Stimulated activated CD8-positive, alpha-beta memory T cell treated with anti-CD3 and anti-CD28 coated beads, Interleukin-4, amount 100 ng/mL, for 48 hours (primary cell): Measurements from ENCODE around the gene BOK.
"Not testable (repeated sequence)": the region's sequence is repeated elsewhere in the genome, so short reads cannot be mapped to it uniquely, and the experiment has no call there.

Experiments
- DNase-seq: peaks from one replicate; pipeline ENCODE4 v3.0.0-alpha.2; 2020

The BOK gene

DNA sequence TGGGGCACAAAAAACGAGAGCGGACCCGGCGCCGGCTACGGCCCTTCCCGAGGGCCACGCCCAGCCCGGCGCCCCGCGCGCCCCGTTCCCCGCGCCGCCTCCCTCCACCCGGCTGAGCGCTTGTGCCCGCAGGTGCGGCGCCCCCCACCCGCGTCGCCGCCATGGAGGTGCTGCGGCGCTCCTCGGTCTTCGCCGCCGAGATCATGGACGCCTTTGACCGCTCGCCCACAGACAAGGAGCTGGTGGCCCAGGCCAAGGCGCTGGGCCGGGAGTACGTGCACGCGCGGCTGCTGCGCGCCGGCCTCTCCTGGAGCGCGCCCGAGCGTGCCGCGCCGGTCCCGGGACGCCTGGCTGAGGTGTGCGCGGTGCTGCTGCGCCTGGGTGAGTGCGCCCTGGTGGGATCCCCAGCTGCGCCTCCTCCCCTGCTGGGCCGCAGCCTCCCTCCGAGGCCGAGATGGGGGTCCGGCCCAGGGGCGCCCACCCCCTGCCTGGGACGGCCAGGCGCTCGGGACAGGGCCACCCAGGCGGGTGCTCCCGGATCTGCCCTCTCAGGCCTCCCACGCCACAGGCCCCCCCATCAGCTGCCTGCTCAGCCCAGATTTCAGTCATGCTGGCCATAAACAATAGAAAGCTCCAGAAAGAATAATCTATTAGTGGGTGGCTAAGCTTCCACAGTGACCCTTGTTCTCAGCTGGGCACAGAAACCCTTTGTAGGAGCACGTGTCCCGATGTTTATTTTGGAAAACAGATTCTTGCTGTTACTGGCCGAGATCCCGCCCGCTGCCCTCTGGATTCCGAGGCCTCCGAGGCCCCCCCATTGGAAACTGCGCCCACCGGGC, 997 bp downstream of the BOK start:
- DNase-seq = no peak

DNA sequence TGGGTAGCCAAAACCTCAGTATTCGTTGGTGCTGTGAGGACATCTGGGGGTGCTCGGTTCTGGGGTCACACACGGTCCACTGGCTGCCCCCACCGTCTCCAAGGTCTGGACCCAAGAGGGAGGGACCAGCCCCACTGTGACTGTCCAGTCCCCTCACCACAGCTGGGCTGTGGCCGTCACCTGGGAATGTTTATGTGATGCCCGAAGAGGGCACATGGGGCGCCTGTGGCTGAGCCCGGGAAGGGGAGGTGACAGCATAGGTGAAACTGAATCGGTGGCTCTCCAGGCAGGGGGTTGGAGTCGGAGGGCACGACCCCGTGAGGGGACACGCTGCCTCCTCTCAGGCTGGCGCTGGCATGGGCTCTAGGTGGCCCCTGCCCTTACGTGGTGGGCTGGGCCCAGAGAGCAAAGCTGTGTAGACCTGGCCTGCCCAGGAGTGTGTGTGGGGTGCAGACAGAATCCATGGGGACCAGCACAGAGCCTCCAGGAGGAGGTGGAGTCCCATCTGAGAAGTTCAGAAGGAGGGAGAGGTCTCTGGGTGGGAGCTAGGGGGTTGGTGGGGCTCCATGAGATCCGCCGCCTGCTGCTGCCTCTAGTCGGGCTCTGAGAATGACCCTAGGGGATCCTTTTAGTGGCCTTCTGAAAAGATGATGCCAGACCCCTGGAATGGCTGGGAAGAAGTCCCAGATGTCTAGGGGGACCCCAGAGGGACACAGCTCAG, 1.8 kb downstream of the BOK start:
- DNase-seq = no peak

DNA sequence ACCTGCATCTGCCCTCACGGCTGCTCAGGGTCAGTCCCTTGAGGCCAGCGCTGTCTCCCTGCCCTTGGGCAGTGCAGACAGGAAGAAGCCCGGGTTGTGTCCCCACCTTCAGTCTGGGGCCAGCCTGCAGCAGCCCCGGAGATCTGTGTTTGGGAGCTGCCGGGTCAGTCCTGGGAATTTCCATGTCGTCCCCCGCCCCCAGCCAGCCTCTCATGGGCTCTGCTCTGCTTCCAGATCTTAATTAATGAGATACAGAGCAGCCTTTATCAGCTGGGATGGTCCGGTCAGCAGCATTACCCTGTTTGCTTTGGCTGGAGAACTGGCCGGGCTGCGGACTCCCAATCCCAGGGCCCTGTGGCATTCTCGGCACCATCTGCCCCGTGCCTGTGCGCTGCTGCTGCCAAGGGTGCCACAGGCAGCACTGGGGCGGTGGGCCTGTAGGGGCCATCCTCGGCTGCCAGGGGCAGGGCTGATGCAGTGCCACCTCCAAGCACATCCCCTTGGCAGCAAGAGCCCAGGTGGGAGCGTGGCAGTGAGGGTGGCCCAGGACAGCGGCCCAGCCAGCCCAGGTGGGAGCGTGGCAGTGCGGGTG, 2.4 kb downstream of the BOK start:
- DNase-seq = no peak

DNA sequence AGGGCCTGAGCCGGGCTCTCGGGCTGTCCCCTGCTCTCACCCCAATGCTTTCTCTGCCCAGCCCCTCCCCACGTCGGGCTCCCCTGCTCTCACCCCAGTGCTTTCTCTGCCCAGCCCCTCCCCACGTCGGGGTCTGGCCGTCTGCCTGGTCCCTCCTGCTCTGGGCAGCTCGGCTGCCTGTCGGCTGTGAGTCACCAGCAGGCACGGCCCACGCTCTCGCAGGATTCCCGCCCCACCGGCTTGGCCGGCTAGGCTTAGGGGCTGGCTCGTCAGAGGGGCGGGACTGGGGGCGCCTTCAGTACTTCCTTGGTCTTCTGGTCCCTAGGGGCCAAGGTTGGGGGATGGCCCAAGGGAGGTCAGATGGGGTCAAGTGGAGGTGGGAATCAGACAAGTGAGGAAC, 3.3 kb downstream of the BOK start:
- no peak for DNase-seq

DNA sequence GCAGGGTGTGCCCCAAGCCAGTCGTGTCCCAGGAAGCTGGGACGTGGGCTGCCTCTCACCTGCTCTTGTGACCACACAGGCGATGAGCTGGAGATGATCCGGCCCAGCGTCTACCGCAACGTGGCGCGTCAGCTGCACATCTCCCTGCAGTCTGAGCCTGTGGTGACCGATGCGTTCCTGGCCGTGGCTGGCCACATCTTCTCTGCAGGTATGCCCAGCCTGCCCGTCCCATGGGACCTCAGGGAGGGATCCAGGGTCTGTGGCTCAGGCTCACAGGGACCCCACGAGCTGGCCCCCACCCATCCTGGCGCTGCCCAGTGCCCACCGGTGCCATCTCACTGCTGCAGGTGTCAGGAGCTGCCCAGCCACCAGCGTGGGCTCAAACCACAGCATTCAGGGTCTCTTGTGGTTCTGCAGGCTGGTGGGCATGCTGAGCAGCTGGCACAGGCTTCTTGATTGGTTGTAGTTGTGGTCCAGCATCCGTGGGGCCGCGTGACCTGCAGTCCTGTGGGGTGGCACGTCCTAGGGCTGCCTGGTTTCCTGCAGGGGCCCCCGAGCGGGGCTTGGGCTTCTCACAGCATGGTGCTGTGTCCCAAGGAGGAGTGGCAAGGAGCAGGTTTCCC, 3.8 kb downstream of the BOK start:
- DNase-seq = no peak

DNA sequence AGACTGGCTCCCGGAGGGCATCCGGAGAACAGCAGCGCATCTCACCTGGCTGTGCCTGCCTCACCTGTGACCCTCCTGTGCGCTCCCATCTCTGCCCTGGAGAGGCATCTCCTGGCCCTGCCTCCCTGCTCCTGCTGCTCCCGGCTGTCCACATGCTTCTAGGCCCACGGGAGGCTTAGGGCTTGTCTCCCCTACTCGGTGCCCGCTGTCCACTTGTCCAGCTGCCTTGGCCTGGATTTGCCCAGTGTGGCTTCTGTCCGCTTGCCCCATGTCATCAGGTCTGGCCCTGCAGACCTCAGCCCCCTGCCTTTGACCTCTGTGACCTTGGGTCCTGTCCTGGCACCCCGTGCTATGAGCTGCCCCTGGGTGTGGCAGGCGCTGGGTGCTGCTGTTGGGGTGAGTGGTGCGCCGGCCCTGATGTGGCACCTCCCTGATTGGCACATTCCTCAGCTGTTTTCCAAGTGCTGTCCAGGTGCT, 4.5 kb downstream of the BOK start:
- no peak for DNase-seq

DNA sequence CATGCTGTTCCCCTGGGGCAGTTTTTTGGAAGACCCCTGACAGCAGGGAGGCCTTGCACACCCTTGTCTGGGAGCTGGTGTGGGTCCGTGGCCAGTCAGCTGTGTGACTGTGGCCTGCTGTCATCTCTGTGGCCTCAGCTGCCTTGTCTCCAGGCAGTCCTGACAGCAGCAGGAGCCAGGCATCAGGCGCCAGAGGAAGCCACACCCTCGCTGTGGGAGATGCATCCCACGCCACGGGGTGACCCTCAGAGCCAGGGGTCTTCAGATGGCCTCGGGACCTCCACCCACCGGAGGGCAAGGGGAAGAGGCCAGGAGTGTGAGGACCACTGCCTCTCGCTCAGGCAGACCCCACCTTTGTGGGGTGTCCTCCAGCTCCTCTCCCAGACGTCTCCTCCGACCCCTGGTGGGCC, 5.0 kb downstream of the BOK start:
- DNase-seq = no peak

DNA sequence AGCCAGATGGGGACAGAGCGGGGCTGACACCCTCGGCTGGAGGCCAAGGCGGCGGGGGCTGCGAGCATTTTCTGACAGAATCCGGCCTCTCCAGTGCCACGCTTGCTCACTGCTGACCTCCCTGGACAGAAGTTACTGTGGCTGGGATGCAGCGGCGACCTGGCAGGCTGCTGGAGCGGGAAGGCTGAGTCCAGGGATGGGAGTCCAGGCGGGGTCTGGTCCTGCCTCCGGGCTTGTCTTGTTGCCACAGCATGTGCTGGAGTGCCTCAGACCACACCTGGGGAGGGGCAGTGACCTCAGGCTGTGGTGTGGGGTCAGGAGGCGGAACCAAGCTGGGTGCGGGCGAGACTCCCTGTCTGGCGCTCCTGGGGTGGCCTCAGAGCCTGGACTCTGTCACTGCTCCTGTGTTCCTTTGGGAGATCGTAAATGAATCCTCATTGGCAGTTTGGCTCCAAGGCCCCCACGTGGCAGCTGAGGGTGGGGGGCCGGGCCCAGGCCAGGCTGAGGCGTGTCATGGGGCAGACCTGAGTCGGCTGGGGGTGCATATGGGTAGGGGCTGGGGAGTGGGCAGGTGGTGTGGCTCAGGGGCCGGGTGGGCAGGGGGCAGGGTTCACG, 5.5 kb downstream of the BOK start:
- no peak for DNase-seq

DNA sequence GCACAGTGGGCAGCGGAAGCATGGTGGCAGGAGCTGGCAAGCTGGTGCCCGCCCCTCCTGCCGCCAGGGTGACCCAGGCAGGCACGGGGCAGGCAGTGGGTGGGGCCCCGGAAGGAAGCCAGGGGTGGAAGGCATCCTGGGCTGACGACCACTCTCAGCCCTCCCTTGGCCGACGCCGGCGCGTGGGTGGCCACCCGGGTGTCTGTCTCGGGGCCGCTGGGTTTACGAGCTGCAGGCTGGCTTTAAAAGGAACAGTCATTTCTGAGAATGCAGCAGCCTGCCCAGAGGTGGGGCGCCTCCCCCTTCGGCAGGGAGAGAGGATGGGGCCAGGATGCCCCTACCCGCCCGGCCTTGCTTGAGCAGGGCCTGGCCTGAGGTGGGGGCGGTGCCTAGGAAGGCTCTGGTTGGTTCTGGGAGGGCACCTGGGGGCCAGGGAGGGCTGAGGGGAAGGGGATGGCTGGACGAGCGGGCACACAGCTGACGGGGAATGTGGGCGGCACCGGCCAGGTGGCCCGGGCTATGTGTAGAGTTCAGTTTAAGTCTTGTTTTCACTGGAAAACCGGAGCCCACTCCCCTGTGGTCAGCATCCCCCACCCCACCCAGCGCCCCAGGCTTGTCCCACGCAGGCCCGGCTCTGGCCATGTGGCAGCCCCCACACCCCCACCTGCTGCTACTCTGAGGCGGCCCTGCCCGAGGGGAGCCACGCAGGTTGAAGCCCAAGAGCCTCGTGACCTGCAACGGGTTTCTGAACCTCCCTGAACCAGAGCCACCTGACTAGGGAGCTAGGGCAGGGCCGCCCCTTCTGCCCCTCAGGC, 6.3 kb downstream of the BOK start:
- no peak for DNase-seq

DNA sequence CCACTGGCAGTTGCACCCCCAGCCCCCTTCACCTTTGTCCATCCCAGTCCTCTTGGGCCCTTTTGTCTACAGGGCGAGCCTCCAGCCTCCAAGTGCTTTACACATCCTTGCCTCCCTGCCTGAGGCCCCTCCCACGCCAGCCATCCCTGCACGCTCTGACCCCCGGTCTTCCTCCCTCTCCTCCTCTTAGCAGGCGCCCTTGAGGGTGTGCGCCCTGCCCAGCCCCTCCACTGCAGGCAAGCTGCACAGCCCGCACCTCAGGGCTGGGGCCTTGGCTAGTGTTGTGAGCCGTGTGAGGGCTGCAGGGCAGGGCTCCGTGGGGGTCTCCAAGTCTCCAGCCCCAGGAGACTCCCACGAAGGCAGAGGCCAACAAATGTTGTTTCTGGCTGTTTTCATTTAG, 6.9 kb downstream of the BOK start:
- DNase-seq = no peak

DNA sequence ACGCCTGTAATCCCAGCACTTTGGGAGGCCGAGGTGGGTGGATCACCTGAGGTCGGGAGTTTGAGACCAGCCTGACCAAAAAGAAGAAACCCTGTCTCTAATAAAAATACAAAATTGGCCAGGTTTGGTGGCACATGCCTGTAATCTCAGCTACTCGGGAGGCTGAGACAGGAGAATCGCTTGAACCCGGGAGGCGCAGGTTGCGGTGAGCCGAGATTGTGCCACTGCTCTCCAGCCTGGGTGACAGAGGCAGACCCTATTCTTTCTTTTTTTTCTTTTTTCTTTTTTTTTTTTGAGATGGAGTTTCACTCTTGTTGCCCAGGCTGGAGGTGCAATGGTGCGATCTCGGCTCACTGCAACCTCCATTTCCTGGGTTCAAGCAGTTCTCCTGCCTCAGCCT, 7.5 kb downstream of the BOK start:
- DNase-seq = not testable (repeated sequence)

DNA sequence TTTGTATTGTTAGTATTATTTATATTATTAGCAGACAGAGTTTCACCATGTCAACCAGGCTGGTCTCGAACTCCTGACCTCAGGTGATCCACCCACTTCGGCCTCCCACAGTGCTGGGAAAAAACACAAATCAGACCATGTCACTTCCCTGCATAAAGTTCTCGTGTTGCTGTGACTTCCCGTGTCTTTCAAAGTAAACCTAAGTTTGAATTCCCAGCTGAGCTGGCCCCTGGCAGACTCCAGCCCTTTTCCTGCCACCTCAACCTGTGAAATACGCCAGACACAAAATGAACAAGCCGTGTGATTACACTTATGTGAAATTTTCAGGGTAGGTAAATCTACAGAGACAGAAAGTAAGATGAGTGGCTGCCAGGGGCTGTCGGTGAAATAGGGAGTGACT, 7.9 kb downstream of the BOK start:
- DNase-seq = no peak

DNA sequence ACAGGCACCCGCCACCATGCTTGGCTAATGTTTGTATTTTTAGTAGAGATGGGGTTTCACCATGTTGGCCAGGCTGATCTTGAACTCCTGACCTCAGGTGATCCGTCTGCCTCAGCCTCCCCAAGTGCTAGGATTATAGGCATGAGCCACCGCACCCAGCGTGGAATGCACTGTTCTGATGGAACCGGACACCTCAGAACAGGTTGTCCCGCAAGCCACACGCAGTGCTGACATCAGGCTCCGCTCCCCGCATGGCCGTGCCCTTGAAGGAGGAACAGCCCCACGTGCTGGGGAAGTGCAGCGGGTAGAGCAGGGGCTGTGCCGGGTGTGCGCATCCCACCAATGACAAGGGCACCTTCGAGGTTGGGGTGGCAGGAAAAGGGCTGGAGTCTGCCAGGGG, 8.7 kb downstream of the BOK start:
- not testable (repeated sequence) for DNase-seq

DNA sequence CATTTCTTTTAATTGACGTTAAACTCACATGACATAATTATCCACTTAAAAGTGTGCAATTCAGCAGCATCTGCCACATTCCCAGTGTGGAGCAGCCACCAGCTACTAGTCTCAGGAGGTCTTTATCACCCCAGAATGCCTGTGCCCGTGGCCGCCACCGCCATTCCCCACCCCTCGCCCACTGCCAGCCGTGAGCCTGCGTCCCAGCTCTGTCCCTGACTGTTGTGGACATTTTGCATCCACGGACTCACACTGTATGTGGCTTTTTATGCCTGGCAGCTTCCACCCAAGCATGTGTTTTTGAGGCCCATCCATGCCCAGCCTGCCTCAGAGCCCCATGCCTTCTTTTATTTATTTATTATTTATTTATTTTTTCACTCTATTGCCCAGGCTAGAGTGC, 9.2 kb downstream of the BOK start:
- DNase-seq = no peak

DNA sequence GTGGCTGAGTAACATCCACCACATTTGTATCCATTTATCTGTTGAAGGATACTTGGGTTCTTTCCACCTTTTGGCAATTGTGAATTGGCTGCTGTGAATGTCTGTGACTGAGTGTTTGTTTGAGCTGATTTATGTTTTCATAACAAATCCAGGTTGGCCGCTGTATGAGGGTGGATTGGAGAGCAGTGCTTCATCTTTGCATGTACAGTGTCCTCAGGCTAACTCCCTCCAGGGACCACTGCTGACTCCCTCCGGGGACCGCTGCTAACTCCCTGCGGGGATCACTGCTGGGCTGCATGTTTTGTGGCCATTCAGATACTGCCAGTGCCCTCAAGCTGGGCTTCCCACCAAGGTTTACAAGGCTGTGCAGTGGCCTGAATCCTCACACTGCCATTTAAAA, 10.2 kb downstream of the BOK start:
- no peak for DNase-seq

DNA sequence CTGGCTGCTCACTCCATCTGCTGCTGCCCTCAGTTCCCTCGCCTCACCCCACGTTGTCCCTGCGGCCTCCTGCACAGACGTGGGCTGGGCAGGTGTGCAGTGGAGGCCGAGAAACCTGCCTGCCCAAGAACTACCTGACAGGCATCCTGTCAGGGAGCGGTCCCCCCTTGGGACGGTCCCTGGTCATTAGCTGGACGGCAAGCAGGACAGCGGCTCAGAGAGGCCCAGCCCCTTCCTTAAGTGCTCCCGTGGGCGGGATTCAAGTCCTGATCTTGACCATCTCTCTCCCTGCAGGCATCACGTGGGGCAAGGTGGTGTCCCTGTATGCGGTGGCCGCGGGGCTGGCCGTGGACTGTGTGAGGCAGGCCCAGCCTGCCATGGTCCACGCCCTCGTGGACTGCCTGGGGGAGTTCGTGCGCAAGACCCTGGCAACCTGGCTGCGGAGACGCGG, 11.3 kb downstream of the BOK start:
- DNase-seq = no peak

DNA sequence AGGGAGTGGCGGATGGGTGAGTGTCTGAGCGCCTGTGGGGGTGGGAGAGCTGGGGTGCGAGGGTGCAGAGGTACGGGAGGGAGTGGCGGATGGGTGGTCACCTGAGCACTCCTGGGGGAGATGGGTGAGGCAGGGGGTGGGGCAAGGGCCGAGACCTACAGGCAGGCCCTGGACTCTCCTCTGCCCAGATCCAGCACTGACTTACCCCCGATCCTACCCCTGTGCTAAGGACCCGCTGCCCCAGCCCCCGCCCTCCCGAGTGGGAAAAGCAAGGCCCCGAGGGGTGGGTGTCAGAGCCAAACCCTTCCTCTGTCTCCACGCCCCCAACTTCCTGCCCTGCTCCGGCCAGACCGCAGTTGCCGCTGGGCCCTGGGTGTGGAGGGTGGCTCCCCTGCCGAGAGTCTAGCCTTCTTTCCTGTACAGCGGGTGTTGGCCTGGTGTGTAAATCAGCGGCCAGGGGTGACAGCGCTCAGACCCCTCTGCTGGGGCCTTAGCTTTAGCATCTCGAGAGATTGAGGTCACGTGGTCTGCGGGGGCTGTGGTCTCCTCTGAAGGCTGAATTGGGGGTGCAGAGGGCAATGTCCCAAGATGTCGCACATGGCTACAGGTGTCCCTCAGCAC, 12.5 kb downstream of the BOK start:
- DNase-seq = no peak

DNA sequence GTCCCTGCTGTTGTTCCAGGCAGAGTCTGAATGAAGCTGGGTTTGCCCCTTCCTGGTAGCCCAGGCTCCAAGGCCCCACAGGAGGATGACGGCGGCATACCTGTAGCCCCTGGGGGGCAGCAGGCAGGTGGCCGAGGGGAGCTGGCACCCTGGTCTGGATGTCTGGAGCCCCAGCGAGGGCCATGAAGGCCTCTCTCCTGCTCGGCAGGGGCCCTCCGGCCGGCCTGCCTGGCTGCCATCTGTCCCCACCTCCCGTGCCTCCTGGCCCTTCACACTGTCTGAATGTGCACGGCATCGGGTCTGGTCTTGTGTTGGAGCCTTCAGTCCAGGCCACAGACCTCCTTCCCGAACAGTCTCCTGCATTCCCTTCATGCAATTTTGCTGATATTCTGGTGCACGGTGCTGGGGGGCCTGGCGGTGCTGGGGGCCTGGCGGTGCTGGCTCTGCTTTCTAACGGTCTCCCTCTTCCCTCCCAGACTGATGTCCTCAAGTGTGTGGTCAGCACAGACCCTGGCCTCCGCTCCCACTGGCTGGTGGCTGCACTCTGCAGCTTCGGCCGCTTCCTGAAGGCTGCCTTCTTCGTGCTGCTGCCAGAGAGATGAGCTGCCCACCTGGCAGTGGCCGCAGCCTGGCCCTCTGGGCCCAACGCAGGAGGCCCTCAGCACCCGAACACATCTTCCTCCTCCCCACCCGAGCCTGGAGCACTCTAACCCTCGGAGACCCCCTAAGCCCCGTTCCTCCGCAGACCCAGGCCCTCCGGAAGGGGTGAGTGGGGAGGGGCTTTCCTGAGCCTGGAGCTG, 13.5 kb downstream of the BOK start:
- no peak for DNase-seq

DNA sequence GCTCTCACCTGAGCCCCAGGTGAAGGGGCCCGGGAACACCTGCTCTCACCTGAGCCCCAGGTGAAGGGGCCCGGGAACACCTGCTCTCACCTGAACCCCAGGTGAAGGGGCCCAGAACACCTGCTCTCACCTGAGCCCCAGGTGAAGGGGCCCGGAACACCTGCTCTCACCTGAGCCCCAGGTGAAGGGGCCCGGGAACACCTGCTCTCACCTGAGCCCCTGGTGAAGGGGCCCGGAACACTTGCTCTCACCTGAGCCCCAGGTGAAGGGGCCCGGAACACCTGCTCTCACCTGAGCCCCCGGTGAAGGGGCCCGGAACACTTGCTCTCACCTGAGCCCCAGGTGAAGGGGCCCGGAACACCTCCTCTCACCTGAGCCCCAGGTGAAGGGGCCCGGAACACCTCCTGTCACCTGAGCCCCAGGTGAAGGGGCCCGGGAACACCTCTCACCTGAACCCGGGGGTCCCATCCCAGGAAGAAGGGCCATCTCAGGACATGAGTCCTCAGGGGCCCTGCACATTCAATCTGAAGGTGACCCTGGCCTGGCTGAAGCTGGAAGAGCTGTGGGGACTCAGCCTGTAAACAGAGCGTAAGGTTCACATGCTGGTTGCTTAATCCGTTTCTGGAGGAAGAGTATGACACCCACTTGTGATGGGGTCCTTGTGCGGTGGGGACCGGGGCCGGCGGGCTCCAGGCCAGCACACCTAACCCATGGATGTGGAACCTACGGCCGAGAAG, 14.5 kb downstream of the BOK start:
- DNase-seq = not testable (repeated sequence)

DNA sequence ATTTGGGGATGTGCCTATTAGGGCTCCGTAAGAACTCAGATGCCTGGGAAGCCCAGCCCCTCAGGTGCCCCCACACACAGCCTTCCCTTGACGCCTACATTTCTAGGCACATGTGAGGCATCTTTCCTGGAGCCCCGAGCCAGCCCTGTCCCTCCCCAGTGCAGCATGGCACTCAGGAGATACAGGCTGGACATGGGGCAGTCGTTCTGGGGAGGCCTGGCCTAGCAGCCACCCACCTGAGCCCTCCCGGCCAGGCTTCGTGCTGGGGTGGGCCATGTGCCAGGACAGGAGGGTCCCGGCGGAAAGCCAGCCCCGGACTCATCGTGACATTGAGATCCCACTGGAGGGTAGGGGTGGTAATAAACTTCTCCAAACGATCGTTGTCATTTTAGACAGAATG, 15.2 kb downstream of the BOK start:
- no peak for DNase-seq
